Keratinocyte (primary cell): ENCODE results near the gene PRR33. TPM values are rescaled to one million over a fixed set of nuclear protein-coding genes. Genes with fewer than 3 reads are reported as not detected.

Experiments used
- DNase-seq: peaks from one replicate; pipeline ENCODE4 v3.0.0-alpha.2; 2011; ENCODE audit warnings: low read depth, missing footprints, low spot score
- FAIRE-seq: peaks from 2 replicates; lab custom pipeline; 2011; peaks lifted over from hg19 to GRCh38; lab: Jason Lieb, UNC
- H2AFZ ChIP-seq: 2 replicates; pipeline ENCODE4 v1.6.0; 2012; ENCODE audit warnings: low read length, control low read depth, inconsistent platforms; ENCODE audit not compliant: control insufficient read depth
- H3K27ac ChIP-seq: 2 replicates; pipeline ENCODE4 v1.5.1; 2011; ENCODE audit warnings: low read length; ENCODE audit not compliant: control insufficient read depth, insufficient read depth
- H3K27me3 ChIP-seq: 3 replicates; pipeline ENCODE4 v1.6.0; 2011; ENCODE audit warnings: low read length; ENCODE audit not compliant: control insufficient read depth, insufficient read depth; ENCODE audit errors: extremely low read depth
- H3K36me3 ChIP-seq, 2 experiments: 2 replicates in 1 of 2; 3 replicates in 1 of 2; pipeline ENCODE4 v1.5.1; 2011; ENCODE audit warnings: low read length in 2 of 2, mild to moderate bottlenecking in 1 of 2; ENCODE audit not compliant: control insufficient read depth in 2 of 2, insufficient read depth in 2 of 2; ENCODE audit errors: extremely low read depth in 1 of 2
- H3K4me1 ChIP-seq: 3 replicates; pipeline ENCODE4 v1.5.1; 2011; ENCODE audit warnings: low read length; ENCODE audit not compliant: control insufficient read depth, insufficient read depth; ENCODE audit errors: extremely low read depth
- H3K4me2 ChIP-seq: 3 replicates; pipeline ENCODE4 v1.6.0; 2011; ENCODE audit warnings: low read depth, low read length; ENCODE audit not compliant: control insufficient read depth, insufficient read depth; ENCODE audit errors: extremely low read depth
- H3K4me3 ChIP-seq, 3 experiments: fragments of 200-600 bp in 1 of 3; sonication (generic) in 1 of 3; 2 replicates in 2 of 3; 3 replicates in 1 of 3; pipeline ENCODE4 v1.5.1; 2011 to 2016; ENCODE audit warnings: low read length in 3 of 3, mild to moderate bottlenecking in 3 of 3, control low read depth in 2 of 3, inconsistent platforms in 1 of 3, low read depth in 1 of 3, mixed read lengths in 1 of 3, mixed run types in 1 of 3, moderate library complexity in 1 of 3; ENCODE audit not compliant: control insufficient read depth in 2 of 3, insufficient read depth in 2 of 3; ENCODE audit errors: extremely low read depth in 1 of 3
- H3K79me2 ChIP-seq: 2 replicates; pipeline ENCODE4 v1.6.0; 2012; ENCODE audit warnings: low read length; ENCODE audit not compliant: control insufficient read depth, insufficient read depth
- H3K9ac ChIP-seq: 3 replicates; pipeline ENCODE4 v1.6.0; 2011; ENCODE audit warnings: low read length; ENCODE audit not compliant: control insufficient read depth, insufficient read depth; ENCODE audit errors: extremely low read depth
- H3K9me1 ChIP-seq: 3 replicates; pipeline ENCODE4 v1.6.0; 2011; ENCODE audit warnings: low read length; ENCODE audit not compliant: control insufficient read depth, insufficient read depth; ENCODE audit errors: extremely low read depth
- H3K9me3 ChIP-seq: 2 replicates; pipeline ENCODE4 v1.5.1; 2012; ENCODE audit warnings: low read depth, low read length; ENCODE audit not compliant: control insufficient read depth
- H4K20me1 ChIP-seq: 3 replicates; pipeline ENCODE4 v1.6.0; 2011; ENCODE audit warnings: low read length; ENCODE audit not compliant: control insufficient read depth, insufficient read depth; ENCODE audit errors: extremely low read depth
- CTCF ChIP-seq, 3 experiments: IDR thresholded peaks in 1 of 3; conservative IDR thresholded peaks in 1 of 3; optimal IDR thresholded peaks in 1 of 3; 2 replicates in 2 of 3; 3 replicates in 1 of 3; pipeline versions ENCODE3 to v1.5.1; 2011; ENCODE audit warnings: low read length in 3 of 3, mild to moderate bottlenecking in 3 of 3, moderate library complexity in 2 of 3, control low read depth in 1 of 3, inconsistent platforms in 1 of 3; ENCODE audit not compliant: insufficient read depth in 2 of 3; ENCODE audit errors: extremely low read depth in 1 of 3
- EZH2 ChIP-seq: IDR thresholded peaks from one replicate; pipeline ENCODE4 v1.6.1; 2012; ENCODE audit warnings: inconsistent platforms, mild to moderate bottlenecking, low read length, moderate library complexity
- dilution Hi-C: fragments of 300-500 bp; cut with MboI; formaldehyde crosslinking; loops from one replicate; pipeline ENCODE4 v1.7.0; 2020; ENCODE audit warnings: low sequenced_read_pairs; ENCODE audit not compliant: extremely low pct_ligation_motif_present
- polyA plus RNA-seq, 5 experiments: library from polyadenylated mRNA; depleted of rRNA in 3 of 5; stranded (reverse) in 3 of 5; stranded (forward) in 1 of 5; unstranded in 1 of 5; fragments of >200 nt; gene quantifications; 1 replicate in 1 of 5; 2 replicates in 3 of 5; 3 replicates in 1 of 5; pipeline versions ENCODE4 v1.2.1 to v1.2.3, GENCODE V29; 2011 to 2012; ENCODE audit warnings: missing spikeins in 2 of 5, low read depth in 1 of 5, low replicate concordance in 1 of 5

PRR33 gene
- polyA plus RNA-seq, 1 donor (not counting 4 experiments of a cell fraction or from before 2014, with no cell fraction given): not detected

- Histone ChIP-seq H3K4me1 (peaks cover 2% of the 10 kb centered on the region), H3K9ac (no peak within 1 kb of the TSS), H3K36me3 (no peaks in the 10 kb centered on the region), H3K27ac (no peak within 1 kb of the TSS), H3K4me3 (no peak within 1 kb of the TSS), H2AFZ (no peak within 1 kb of the TSS), H3K79me2 (no peaks in the 10 kb centered on the region), H3K4me2 (no peak within 1 kb of the TSS), H3K9me1 (no peaks in the 10 kb centered on the region), H3K9me3 (no peaks in the 10 kb centered on the region), H3K27me3 (peaks cover 14% of the 10 kb centered on the region), H4K20me1 (no peaks in the 10 kb centered on the region)
- FAIRE-seq: no peak
- dilution Hi-C loops: no loop called here
- no peak for DNase-seq
- TF ChIP-seq CTCF (optimal IDR thresholded peaks at IDR 0.05 in 1 of 3, IDR thresholded peaks at IDR 0.05 in 1 of 3, conservative IDR thresholded peaks at IDR 0.05 in 1 of 3; ENCODE audit: extremely low read depth in 1 of 3, insufficient read depth in 2 of 3, low read length in 3 of 3) (peak in 1 of 3 experiments; percentile 8), EZH2 (no peak)
These were observed 27.9 kb upstream of the PRR33 start, which contains the start of gene TNNT3 for GRCh38 chr11:1919391-1920127. TSS of gene TNNT3 (plus strand) at chr11:1919703. CDS start at chr11:1922875, 3,172 bp downstream.

GRCh38 chr11:1918436-1919315 lies 27.0 kb upstream of the PRR33 start:
- Histone ChIP-seq H3K9ac (no peak overlapping the region), H3K27ac (no peak overlapping the region), H4K20me1 (no peaks in the 10 kb centered on the region), H3K9me1 (no peaks in the 10 kb centered on the region), H3K36me3 (no peaks in the 10 kb centered on the region), H3K79me2 (no peaks in the 10 kb centered on the region), H3K27me3 (peaks cover 14% of the 10 kb centered on the region), H3K4me2 (no peak overlapping the region), H3K9me3 (no peaks in the 10 kb centered on the region), H3K4me3 (no peak overlapping the region), H3K4me1 (no peaks in the 10 kb centered on the region), H2AFZ (no peak overlapping the region)
- no peak for FAIRE-seq
- TF ChIP-seq EZH2 (no peak), CTCF (optimal IDR thresholded peaks at IDR 0.05 in 1 of 3, IDR thresholded peaks at IDR 0.05 in 1 of 3, conservative IDR thresholded peaks at IDR 0.05 in 1 of 3; ENCODE audit: extremely low read depth in 1 of 3, insufficient read depth in 2 of 3, low read length in 3 of 3) (peak in 2 of 3 experiments; percentile 22 to 46)
- DNase-seq: no peak
- dilution Hi-C loops: no loop called here
